Karpas-422 (cell line): Measurements from ENCODE around the gene SLC49A4. TPM values are rescaled to one million over a fixed set of nuclear protein-coding genes. Genes with fewer than 3 reads are reported as not detected.

Source experiments
- DNase-seq: peaks from one replicate; pipeline ENCODE4 v3.0.0-alpha.2; 2015
- H2AFZ ChIP-seq: fragments of 200-600 bp; sonication (generic); 2 replicates; pipeline ENCODE4 v1.6.1; 2014; ENCODE audit warnings: antibody characterized with exemption, low read length, mixed read lengths
- H3K27ac ChIP-seq: fragments of 200-600 bp; sonication (generic); 2 replicates; pipeline ENCODE4 v1.5.1; 2014; ENCODE audit warnings: mild to moderate bottlenecking, low read length, moderate library complexity
- H3K27me3 ChIP-seq: fragments of 200-600 bp; sonication (generic); 2 replicates; pipeline ENCODE4 v1.6.1; 2014; ENCODE audit warnings: low read length, mixed read lengths
- H3K36me3 ChIP-seq: fragments of 200-600 bp; sonication (generic); 2 replicates; pipeline ENCODE4 v1.6.1; 2014; ENCODE audit warnings: low read length, mixed read lengths; ENCODE audit not compliant: insufficient read depth
- H3K4me1 ChIP-seq: fragments of 200-600 bp; sonication (generic); 2 replicates; pipeline ENCODE4 v1.6.1; 2014; ENCODE audit warnings: mild to moderate bottlenecking, low read length, mixed read lengths
- H3K4me2 ChIP-seq: fragments of 200-600 bp; sonication (generic); 2 replicates; pipeline ENCODE4 v1.6.1; 2014; ENCODE audit warnings: low read length, low read depth, mild to moderate bottlenecking; ENCODE audit not compliant: poor library complexity, severe bottlenecking
- H3K4me3 ChIP-seq: fragments of 200-600 bp; sonication (generic); 2 replicates; pipeline ENCODE4 v1.5.1; 2014; ENCODE audit warnings: mild to moderate bottlenecking, antibody characterized with exemption, low read length, mixed read lengths
- H3K79me2 ChIP-seq: fragments of 200-600 bp; sonication (generic); 2 replicates; pipeline ENCODE4 v1.6.1; 2014; ENCODE audit warnings: mild to moderate bottlenecking, low read length, mixed read lengths
- H3K9ac ChIP-seq: fragments of 200-600 bp; sonication (generic); 2 replicates; pipeline ENCODE4 v1.6.0; 2014; ENCODE audit warnings: low read length
- H3K9me2 ChIP-seq: fragments of 200-600 bp; sonication (generic), shearing (Covaris generic); replicated peaks from 2 replicates; pipeline ENCODE4 v1.6.0; 2014; ENCODE audit warnings: mild to moderate bottlenecking, low read length, moderate library complexity; ENCODE audit not compliant: insufficient read depth
- H3K9me3 ChIP-seq: fragments of 300-700, 200-600 bp; sonication (generic); 2 replicates; pipeline ENCODE4 v1.6.1; 2014; ENCODE audit warnings: low read length, mixed read lengths
- H4K20me1 ChIP-seq: fragments of 200-600 bp; sonication (generic); 2 replicates; pipeline ENCODE4 v1.6.1; 2014; ENCODE audit warnings: mild to moderate bottlenecking, antibody characterized with exemption, low read length, low read depth; ENCODE audit not compliant: insufficient read depth
- total RNA-seq: library from RNA; depleted of rRNA; stranded (reverse); fragments of >200 nt; shearing (Covaris generic); gene quantifications from 2 replicates; pipeline ENCODE4 v1.2.3, GENCODE V29; 2014; ENCODE audit warnings: low replicate concordance

The SLC49A4 gene
- total RNA-seq, 1 experiment from 2014 or later = 6.4 TPM

GRCh38 chr3:122875547-122876127 lies 80.8 kb downstream of the SLC49A4 start:
- no peak overlapping the region for H2AFZ ChIP-seq
- H3K9ac ChIP-seq = no peak overlapping the region
- no peak overlapping the region for H3K4me2 ChIP-seq
- H3K9me2 ChIP-seq = no peaks in the 10 kb centered on the region
- no peaks in the 10 kb centered on the region for H3K27me3 ChIP-seq
- H3K4me3 ChIP-seq = no peak overlapping the region
- DNase-seq = peak; percentile 11
- H3K79me2 ChIP-seq = no peaks in the 10 kb centered on the region
- H3K9me3 ChIP-seq = no peaks in the 10 kb centered on the region
- H3K4me1 ChIP-seq = no peaks in the 10 kb centered on the region
- H4K20me1 ChIP-seq = no peaks in the 10 kb centered on the region
- no peaks in the 10 kb centered on the region for H3K36me3 ChIP-seq
- H3K27ac ChIP-seq = no peak overlapping the region

- Histone ChIP-seq H2AFZ (no peak overlapping the region), H3K4me2 (no peak overlapping the region), H3K4me1 (no peaks in the 10 kb centered on the region), H3K9ac (no peak overlapping the region), H3K9me3 (no peaks in the 10 kb centered on the region), H3K27ac (no peak overlapping the region), H3K36me3 (no peaks in the 10 kb centered on the region), H3K4me3 (no peak overlapping the region), H3K79me2 (no peaks in the 10 kb centered on the region), H3K9me2 (no peaks in the 10 kb centered on the region), H4K20me1 (no peaks in the 10 kb centered on the region), H3K27me3 (no peaks in the 10 kb centered on the region)
- DNase-seq = peak; percentile 11
Measured at GRCh38 chr3:122880173-122880572, 85.3 kb downstream of the SLC49A4 start.

GRCh38 chr3:122880624-122881023 lies 85.8 kb downstream of the SLC49A4 start:
- H3K27me3 ChIP-seq = no peaks in the 10 kb centered on the region
- H3K4me2 ChIP-seq = no peak overlapping the region
- H3K9me3 ChIP-seq = no peaks in the 10 kb centered on the region
- DNase-seq = peak; percentile 5
- H3K27ac ChIP-seq = no peak overlapping the region
- H4K20me1 ChIP-seq = no peaks in the 10 kb centered on the region
- H3K4me3 ChIP-seq = no peak overlapping the region
- no peak overlapping the region for H2AFZ ChIP-seq
- no peak overlapping the region for H3K9ac ChIP-seq
- H3K79me2 ChIP-seq = no peaks in the 10 kb centered on the region
- no peaks in the 10 kb centered on the region for H3K9me2 ChIP-seq
- H3K36me3 ChIP-seq = no peaks in the 10 kb centered on the region
- no peaks in the 10 kb centered on the region for H3K4me1 ChIP-seq

- DNase-seq = no peak
- H3K9me3 ChIP-seq = no peaks in the 10 kb centered on the region
Measured at GRCh38 chr3:122882361-122882947, 87.6 kb downstream of the SLC49A4 start.

GRCh38 chr3:122886251-122886650 lies 91.4 kb downstream of the SLC49A4 start:
- H3K9me2 ChIP-seq = no peaks in the 10 kb centered on the region
- no peaks in the 10 kb centered on the region for H3K4me1 ChIP-seq
- no peaks in the 10 kb centered on the region for H3K79me2 ChIP-seq

More at GRCh38 chr3:122882361-122882947, 87.6 kb downstream of the SLC49A4 start:
- H4K20me1 ChIP-seq = no peaks in the 10 kb centered on the region
- no peak overlapping the region for H3K27ac ChIP-seq
- H3K4me1 ChIP-seq = no peaks in the 10 kb centered on the region
- H2AFZ ChIP-seq = no peak overlapping the region
- H3K36me3 ChIP-seq = no peaks in the 10 kb centered on the region
- H3K9me2 ChIP-seq = no peaks in the 10 kb centered on the region
- no peaks in the 10 kb centered on the region for H3K79me2 ChIP-seq
- H3K27me3 ChIP-seq = no peaks in the 10 kb centered on the region
- H3K4me2 ChIP-seq = no peak overlapping the region
- no peak overlapping the region for H3K4me3 ChIP-seq
- H3K9ac ChIP-seq = no peak overlapping the region

GRCh38 chr3:122886946-122887345 lies 92.1 kb downstream of the SLC49A4 start:
- no peak overlapping the region for H3K4me3 ChIP-seq
- H3K36me3 ChIP-seq = no peaks in the 10 kb centered on the region
- H3K9me3 ChIP-seq = no peaks in the 10 kb centered on the region
- H3K4me1 ChIP-seq = no peaks in the 10 kb centered on the region
- H3K9ac ChIP-seq = no peak overlapping the region
- H3K9me2 ChIP-seq = no peaks in the 10 kb centered on the region
- no peaks in the 10 kb centered on the region for H3K27me3 ChIP-seq
- H3K27ac ChIP-seq = no peak overlapping the region
- H3K4me2 ChIP-seq = no peak overlapping the region
- no peaks in the 10 kb centered on the region for H4K20me1 ChIP-seq
- DNase-seq = no peak
- no peaks in the 10 kb centered on the region for H3K79me2 ChIP-seq
- no peak overlapping the region for H2AFZ ChIP-seq

More at GRCh38 chr3:122886251-122886650, 91.4 kb downstream of the SLC49A4 start:
- Histone ChIP-seq H3K4me2 (no peak overlapping the region), H3K36me3 (no peaks in the 10 kb centered on the region), H3K27me3 (no peaks in the 10 kb centered on the region), H3K9me3 (no peaks in the 10 kb centered on the region), H3K27ac (no peak overlapping the region), H3K9ac (no peak overlapping the region), H3K4me3 (no peak overlapping the region), H2AFZ (no peak overlapping the region), H4K20me1 (no peaks in the 10 kb centered on the region)
- no peak for DNase-seq

- no peaks in the 10 kb centered on the region for H3K36me3 ChIP-seq
- no peak overlapping the region for H2AFZ ChIP-seq
- no peaks in the 10 kb centered on the region for H3K4me1 ChIP-seq
- peak; percentile 47 for DNase-seq
- no peak overlapping the region for H3K27ac ChIP-seq
- no peaks in the 10 kb centered on the region for H3K27me3 ChIP-seq
- no peaks in the 10 kb centered on the region for H3K79me2 ChIP-seq
- H3K9ac ChIP-seq = no peak overlapping the region
- H3K4me3 ChIP-seq = no peak overlapping the region
- H4K20me1 ChIP-seq = no peaks in the 10 kb centered on the region
- no peaks in the 10 kb centered on the region for H3K9me2 ChIP-seq
- H3K4me2 ChIP-seq = no peak overlapping the region
- no peaks in the 10 kb centered on the region for H3K9me3 ChIP-seq
Measured at GRCh38 chr3:122890077-122890719, 95.3 kb downstream of the SLC49A4 start.

GRCh38 chr3:122890720-122891220 lies 95.9 kb downstream of the SLC49A4 start:
- Histone ChIP-seq H3K9ac (no peak overlapping the region), H2AFZ (no peak overlapping the region), H3K4me3 (no peak overlapping the region), H3K79me2 (no peaks in the 10 kb centered on the region), H3K27ac (no peak overlapping the region), H4K20me1 (no peaks in the 10 kb centered on the region), H3K9me2 (no peaks in the 10 kb centered on the region), H3K4me2 (no peak overlapping the region), H3K36me3 (no peaks in the 10 kb centered on the region), H3K27me3 (no peaks in the 10 kb centered on the region), H3K4me1 (no peaks in the 10 kb centered on the region), H3K9me3 (no peaks in the 10 kb centered on the region)
- no peak for DNase-seq
